CD4-positive, alpha-beta T cell treated with Interleukin-12 subunit alpha and Interleukin-12 subunit beta, for 1 hour (primary cell): ENCODE measurements around the gene NPW.

Source experiments
- DNase-seq: peaks from one replicate; pipeline ENCODE4 v3.0.0-alpha.2; 2020

The NPW gene

GRCh38 chr16:2037115-2037514 is 17.5 kb downstream of the NPW start:
- no peak for DNase-seq

DNA sequence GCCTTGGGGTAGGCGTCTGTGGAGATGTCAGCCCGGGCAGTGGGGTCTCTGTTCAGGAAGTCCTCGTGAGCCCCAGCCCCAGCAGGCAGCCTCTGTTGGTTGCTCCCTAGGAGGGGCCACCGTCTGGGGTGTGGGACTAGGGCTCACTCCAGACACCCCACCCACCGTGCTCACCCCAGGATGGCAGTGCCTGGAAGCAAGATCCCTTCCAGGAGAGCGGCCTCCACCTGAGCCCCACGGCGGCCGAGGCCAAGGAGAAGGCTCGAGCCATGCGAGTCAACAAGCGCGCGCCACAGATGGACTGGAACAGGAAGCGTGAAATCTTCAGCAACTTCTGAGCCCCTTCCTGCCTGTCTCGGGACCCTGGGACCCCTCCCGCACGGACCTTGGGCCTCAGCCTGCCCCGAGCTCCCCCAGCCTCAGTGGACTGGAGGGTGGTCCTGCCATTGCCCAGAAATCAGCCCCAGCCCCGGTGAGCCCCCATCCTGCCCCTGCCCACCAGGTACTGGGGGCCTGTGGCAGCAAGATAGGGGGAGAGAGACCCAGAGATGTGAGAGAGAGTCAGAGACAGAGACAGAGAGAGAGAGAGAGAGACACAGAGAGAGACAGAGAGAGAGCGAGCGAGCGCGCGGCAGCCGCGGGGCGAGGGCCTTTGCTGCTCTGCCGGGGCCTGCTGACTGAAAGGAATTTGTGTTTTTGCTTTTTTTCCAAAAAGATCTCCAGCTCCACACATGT is 18.2 kb downstream of the NPW start:
- no peak for DNase-seq

GRCh38 chr16:2038382-2039231 is 19.0 kb downstream of the NPW start:
- DNase-seq, result no peak

DNA sequence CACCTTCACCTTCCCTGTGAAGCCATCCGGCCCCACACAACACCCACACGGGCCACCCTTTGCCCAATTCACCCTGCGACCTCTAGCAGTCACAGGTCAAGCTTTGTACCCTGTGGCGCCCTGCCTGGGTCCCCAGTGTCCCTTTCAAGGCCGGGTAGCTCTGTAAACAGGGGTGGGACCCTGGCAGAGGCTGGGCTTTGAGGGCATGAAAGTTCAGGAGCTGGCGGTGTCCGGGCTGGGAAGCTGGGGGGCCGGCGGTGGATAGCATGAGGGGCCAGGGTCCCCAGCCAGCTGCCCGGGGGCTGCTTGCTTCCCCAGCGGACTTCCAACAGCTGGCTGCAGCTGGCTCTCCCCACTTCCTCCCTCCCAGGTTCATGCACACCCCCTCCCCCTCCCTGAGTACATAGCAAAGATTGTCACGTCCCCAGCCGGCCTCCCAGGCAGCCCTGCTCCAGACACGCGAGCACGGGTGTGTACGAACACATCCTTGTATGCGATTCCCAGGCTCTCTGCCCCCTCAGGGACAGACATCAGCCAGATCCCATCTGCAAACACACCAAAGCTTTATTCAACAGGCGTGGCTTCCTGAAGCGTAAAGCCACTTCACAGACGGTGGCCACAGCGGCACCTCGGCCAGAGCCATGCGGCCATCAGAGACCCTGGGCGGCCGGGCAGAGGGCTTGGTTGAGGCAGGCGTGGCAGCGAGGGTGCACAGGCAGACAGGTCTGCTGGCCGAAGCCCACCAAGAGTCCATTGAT is 19.9 kb downstream of the NPW start:
- DNase-seq, result no peak

DNA sequence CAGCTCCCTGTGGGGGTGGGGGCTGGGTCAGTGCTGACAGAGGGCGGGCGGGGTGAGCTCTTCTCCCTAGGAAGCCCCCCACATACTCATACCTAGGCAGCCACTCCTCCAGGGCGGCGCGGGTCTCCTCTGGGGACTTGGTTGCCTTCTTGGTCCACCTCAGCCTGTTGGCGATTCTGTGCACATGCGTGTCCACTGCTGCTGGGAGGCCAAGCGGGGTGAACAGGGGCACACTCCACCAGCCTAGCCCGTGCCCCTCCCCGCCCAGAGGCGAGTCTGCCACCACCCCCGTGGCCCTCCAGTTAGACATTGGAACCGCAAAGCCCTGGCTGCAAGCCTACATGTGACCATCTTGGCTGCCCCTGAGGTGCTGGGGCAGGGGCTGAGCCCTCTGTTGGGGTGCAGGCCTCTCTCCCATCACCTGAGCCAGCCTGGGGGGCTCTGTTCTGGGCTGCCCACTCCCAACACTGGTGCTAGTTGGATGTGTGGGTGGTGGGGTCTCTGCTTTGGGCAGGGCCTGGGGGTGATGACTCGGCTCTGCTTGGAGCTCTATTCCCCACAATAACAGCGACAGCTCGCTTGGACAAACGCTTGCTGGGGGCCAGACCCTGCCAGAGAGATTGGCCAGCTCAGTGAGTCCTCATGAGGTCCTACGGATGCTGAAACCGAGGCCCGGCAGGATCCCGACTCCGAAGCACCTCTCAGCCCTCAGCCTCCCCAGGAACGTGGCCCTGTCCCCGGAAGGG is 20.6 kb downstream of the NPW start:
- DNase-seq, result no peak

DNA sequence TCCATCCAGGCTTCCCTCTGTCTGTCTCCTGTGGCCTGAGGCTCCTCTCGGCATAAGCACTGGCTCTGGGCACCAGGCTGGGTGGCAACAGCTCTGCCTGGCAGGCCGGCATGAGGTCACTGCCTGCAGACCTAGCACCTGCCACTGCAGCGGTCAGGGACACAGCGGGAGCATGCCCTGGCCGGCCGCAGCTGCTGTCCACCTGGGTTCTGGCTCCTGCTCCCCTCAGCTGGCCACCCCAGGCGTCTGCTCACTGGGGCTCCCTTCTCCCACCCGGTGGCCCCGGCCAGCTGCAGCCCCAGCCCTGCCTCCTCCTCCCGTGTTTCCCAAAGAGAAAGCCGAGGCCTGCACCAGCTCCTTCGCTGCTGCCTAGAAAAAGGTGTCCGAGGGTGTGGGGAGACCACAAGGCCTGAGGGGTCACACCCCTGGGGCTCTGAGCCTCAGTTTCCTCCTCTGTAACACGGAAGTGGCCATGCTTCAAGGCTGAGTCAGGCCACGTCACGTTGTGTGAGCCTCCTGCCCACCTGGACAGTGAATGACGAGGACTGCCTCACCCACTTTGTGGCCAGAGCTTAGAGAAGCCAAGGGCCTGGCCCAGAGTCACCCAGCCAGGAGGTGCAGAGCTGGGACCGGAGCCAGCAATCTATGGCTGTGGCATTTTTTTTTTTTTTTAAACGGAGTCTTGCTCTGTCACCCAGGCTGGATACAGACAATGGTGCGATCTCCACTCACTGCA is 21.4 kb downstream of the NPW start:
- no peak for DNase-seq

DNA sequence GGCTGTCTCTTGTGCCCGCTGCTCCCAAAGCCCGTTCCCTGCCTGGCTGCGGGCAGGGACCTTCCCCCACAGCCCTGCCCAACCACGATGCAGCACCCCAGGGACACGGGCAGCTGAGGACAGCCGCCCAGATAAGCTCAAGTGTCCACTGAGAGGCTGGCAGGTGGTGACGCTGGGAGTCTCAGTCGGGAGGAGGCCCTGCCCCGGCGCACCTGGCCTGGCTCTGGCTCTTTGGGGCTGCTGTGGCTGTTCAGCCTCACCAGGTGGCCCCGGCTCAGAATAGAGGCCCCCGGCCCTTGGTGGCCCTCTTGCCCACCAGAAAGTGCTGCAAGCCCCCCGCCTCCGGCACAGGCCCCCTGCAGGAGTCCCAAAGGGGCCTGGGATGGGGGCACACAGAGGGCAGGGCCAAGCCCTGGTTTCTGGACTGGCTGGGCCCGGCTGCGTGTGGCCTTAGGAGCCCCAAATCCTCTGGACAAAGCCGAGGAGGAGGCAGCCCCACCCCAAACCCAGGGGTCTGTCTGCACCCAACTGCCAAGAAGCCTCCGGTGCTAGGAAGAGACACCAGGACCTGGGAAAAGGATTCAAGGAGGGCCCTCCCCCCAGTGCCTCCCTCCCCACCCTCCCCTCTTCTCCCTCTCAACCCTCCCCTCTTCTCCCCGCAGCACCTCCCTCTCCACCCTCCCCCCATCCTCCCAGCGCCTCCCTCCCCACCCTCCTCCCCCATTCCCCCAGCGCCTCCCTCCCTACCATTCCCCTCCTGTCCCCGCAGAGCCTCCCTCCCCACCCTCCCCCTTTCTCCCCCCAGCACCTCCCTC is 22.8 kb downstream of the NPW start:
- DNase-seq, result no peak

DNA sequence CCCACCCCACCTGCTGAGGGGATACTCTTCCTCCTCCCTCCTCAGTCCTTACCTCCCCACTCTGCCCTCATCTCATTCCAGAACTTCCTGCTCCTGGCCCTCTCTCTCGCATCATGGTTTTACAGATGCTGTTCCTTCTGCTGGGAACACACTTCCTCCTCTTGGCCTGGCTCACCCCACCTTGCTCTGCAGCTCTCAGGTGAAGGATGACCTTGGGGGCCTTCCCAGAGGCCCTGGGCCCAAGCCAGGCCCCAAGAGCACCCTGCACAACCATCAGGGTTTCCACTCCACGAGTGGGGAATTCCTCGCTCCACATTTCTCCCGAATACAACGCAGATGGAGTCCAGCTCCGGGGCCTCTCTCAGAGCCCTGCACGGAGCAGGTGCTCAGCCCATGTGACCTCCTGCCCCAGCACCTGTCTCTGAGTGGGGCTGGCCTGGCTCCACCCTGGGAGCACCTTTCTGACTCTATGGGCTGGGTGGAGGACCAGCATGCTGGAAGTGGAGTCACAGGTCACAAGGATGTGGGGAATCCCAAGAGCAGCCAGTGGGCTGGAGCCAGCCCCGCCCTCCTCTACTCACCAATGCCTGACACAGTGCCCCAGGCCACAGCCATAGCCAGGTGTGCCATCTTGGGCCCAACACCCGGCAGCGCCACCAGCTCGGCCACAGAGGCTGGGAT is 23.5 kb downstream of the NPW start:
- DNase-seq, result no peak

GRCh38 chr16:2043667-2044451 is 24.3 kb downstream of the NPW start:
- no peak for DNase-seq

DNA sequence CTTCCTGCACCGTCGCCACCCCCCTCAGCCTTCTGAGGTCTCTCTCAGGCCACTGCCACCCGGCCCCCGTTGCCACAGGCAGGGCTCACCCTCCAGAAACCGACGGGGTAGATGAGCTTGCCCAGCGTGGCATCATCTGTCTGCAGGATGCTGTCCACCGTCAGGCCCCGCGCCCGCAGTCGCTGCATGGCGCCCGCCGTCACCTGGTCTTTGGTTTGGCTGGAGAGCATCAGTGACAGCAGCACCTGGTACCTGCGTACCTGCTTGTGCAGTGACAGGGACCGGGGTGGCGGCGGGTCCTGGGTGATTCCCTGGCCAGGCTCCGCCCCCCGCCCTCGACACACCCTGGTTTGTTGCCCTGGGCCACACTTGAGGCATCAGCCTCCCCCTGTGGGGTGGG is 25.0 kb downstream of the NPW start:
- DNase-seq, result no peak

GRCh38 chr16:2045965-2046892 is 26.6 kb downstream of the NPW start:
- no peak for DNase-seq

- no peak for DNase-seq
These were observed 27.3 kb downstream of the NPW start for GRCh38 chr16:2046893-2047329.

DNA sequence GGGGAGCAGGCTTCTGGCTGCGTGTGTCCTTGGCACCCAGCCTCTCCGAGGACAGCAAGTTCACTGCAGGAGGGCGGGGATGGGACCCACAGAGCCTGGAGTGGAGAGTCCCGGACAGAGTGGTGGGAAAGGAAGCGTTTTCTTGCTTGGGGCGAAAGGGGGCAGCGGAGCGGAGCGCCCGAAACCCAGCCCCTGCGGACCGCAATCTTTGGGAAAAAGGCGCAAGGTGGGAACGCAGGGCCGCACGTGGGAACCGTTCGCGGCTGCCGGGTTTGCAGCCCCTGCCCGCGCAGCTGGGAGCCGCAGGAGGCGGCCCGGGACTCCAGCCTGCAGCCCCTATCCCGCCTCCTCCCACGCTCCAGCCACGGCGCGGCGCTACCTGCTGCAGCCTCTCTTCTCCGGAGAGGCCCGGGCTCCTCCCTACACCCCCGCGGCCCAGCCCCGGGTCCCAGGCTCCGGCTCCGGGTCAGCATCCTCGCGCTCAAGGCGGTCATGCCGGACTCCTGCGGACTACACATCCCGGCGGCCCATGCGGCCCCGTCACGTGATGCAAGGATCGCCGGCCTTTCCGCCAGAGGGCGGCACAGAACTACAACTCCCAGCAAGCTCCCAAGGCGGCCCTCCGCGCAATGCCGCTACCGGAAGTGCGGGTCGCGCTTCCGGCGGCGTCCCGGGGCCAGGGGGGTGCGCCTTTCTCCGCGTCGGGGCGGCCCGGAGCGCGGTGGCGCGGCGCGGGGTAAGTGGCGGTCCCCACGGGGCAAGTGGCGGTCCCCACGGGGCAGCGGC is 27.9 kb downstream of the NPW start, which contains the start of the genes NTHL1 and TSC2:
Gene NTHL1, minus strand, starts transcription at position 505 of the 786 bp plus-strand sequence. Its CDS starts 11 bp downstream, at position 494.
Gene TSC2, plus strand, starts transcription at position 656 of the 786 bp plus-strand sequence. CDS start 631 bp downstream, outside the sequence.
- DNase-seq, result peak; percentile 93

DNA sequence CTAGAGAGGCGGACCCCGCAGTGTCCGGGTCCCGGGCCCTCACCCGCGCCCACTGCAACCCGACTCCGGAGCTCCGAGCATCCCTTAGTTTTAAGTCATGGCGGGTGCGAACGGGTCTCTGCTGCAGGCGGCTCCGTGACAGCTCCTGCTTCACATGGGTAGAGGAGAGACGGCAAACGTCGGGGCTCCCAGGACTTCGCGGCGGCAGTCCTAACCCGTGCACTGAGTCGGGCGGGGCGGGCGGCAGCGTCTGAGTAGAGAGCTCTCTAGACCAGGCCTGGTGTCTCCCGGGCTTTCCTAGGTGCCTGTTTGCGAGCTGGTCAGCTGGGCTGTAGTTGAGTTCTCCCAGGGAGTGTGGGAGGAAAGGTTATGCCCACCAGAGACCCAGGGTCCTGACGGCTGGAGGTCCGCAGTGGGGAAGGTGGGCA is 28.5 kb downstream of the NPW start:
- no peak for DNase-seq

DNA sequence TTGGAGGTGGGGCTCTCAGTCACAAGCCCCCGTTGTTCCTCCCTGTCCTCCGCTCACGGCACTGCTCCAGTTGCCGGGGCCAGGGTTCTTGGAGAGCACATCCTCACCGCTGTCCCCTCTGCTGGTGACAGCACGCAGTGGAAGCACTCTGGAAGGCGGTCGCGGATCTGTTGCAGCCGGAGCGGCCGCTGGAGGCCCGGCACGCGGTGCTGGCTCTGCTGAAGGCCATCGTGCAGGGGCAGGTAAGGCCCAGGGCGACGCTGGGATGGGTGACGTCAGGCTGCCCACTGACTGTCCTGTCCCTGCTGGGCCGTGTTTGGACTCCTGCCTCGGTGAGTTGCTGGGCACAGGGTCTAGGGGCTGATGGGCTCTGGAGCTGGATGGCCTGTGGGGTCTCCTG is 33.6 kb downstream of the NPW start:
- no peak for DNase-seq

GRCh38 chr16:2053897-2054296 is 34.3 kb downstream of the NPW start:
- DNase-seq, result no peak

DNA sequence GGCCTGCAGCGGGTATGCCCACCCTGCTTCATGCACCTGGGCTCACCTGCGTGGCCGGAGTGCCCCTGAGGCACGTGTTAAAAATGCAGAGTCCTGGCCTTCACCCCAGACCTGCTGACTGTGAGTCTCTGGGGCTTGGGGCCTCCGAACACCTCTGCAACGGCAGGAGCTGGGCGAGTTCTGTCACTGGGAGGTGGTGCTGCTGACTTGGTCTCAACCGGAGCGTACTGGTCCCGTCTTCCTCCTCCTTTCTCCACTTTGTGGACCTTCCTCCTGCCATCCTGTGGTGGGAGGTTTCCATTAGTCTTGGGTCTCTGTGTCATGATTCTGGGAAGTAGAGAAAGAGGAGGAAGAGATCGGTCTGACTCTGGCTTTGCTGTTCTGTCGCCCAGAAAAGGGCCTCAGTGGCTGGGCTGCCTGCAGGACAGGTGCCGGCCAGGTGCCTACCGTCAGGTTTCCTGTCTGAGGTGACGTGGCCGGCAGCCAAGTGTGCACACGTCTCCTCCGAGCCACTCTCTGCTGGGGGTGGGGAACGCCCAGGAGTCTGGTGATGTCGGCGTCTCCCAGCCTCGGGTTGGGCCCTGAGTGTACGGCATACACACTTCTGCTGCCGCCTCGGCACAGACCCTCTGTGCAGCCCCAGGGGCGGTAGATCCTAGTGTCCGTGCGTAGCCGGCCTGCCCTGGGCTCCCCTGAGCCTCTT is 35.1 kb downstream of the NPW start:
- no peak for DNase-seq
